ENCODE data around the gene PSMA3. TPM values are rescaled to one million over a fixed set of nuclear protein-coding genes. Genes with fewer than 3 reads are reported as not detected.

Gene PSMA3
- total RNA-seq: 132 to 162 TPM (median 136 TPM) in 3 replicates
- long read RNA-seq, transcript PSMA3-201 (11 exons, 970 nt): major isoform, 93 of 134 reads
- long read RNA-seq, partial matches to known transcripts: 0 of 134 reads
- long read RNA-seq, other reads (novel, unspliced or antisense): 40 of 134 reads

DNA sequence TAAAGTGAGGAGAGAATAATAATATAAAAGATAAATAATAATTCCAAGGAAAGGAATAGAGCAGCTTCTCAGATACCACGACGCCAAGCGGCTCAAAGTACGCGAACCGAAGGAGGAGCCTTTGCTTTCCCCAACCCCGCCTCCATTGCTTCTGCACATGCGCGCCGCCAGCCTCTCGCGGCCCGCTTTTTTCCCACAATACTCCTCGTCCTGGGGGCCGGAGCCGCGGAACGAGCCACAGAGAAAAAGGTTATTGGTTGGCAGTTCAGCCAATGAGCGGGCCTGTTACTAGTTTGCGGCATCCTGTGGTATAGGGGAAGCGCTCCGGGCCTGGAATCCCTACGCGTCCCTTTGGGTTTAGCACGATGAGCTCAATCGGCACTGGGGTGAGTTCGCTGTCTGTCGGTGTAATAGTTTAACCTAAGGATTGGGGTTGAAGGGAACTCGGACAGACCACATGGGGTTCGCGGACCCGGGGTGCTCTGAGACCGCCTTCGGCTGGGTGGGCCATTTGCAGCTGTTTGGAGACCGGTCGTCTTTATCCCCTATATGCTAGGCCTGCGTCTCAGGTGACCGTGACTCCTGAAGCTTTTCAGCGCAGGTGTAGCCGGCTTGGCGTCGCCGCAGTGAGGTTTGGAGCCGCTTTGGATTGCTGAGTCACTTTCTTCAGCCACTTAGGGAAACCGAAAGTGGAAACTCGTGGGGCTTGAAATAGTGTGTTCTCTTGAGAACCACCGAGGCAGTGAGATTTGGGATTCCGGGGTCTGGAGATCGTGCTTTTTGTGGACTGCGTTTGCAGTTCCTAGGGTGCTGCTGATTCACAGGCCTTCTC, at the start of gene PSMA3:
Gene PSMA3, plus strand, starts transcription at position 288 of the 832 bp plus-strand sequence. Its CDS starts 78 bp downstream, at position 366.
- Mint-ChIP-seq H3K9me3 (ENCODE audit: low read depth) (no peaks in the 10 kb centered on the region), H3K27me3 (ENCODE audit: low read depth) (no peaks in the 10 kb centered on the region), H3K27ac (ENCODE audit: unreplicated experiment) (peak within 1 kb of the TSS; percentile 99), H3K36me3 (ENCODE audit: low read depth) (peaks cover 4% of the 10 kb centered on the region), H3K4me1 (ENCODE audit: low read depth) (peaks cover 38% of the 10 kb centered on the region), H3K4me3 (ENCODE audit: unreplicated experiment) (peak within 1 kb of the TSS; percentile 93)
- TF ChIP-seq, protein P1, sequence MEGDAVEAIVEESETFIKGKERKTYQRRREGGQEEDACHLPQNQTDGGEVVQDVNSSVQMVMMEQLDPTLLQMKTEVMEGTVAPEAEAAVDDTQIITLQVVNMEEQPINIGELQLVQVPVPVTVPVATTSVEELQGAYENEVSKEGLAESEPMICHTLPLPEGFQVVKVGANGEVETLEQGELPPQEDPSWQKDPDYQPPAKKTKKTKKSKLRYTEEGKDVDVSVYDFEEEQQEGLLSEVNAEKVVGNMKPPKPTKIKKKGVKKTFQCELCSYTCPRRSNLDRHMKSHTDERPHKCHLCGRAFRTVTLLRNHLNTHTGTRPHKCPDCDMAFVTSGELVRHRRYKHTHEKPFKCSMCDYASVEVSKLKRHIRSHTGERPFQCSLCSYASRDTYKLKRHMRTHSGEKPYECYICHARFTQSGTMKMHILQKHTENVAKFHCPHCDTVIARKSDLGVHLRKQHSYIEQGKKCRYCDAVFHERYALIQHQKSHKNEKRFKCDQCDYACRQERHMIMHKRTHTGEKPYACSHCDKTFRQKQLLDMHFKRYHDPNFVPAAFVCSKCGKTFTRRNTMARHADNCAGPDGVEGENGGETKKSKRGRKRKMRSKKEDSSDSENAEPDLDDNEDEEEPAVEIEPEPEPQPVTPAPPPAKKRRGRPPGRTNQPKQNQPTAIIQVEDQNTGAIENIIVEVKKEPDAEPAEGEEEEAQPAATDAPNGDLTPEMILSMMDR (IDR thresholded peaks at IDR 0.05): peak; percentile 51
- DNase-seq (ENCODE audit: low spot score): peak; percentile 99

DNA sequence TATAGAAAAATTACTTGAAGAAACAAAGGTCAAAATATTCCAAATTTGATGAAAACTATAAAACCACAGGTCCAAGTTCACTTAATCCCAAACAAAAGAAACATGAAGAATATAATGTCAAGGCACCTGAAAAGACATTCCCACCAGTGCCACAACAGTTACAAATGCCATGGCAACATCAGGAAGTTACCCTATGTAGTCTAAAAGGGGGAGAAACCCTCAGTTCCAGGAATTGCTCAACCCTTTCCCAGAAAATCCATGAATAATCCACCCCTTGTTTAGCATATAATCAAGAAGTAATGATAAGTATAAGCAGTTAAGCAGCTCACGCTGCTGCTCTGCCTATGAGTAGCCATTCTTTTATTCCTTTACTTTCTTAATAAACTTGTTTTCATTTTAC, 48.4 kb upstream of the PSMA3 start:
- Mint-ChIP-seq H3K27me3 (ENCODE audit: low read depth) (peaks cover 2% of the 10 kb centered on the region), H3K9me3 (ENCODE audit: low read depth) (no peaks in the 10 kb centered on the region)
- DNase-seq (ENCODE audit: low spot score): no peak

DNA sequence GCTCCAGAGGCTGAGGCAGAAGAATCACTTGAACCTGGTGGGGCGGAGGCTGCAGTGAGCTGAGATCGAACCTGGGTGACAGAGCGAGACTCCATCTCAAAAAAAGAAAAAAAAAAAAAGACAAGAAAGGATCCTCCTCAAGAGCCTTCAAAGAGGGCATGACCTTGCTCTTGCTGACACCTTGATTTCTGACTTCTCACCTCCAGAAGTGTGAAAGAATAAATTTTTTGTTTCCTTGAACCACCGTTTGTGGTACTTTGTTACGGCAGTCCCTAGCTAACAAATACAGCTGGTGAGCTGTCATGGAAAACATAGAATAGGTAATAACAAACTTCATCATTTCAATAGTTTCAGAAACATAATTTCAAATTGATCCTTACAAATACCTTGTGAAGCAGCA, 46.6 kb upstream of the PSMA3 start:
- Mint-ChIP-seq H3K9me3 (ENCODE audit: low read depth) (no peaks in the 10 kb centered on the region), H3K27me3 (ENCODE audit: low read depth) (peaks cover 2% of the 10 kb centered on the region)

More for the DNA sequence above, 48.4 kb upstream of the PSMA3 start:
- TF ChIP-seq, protein P1 (IDR thresholded peaks at IDR 0.05): no peak
- Mint-ChIP-seq H3K4me3 (ENCODE audit: unreplicated experiment) (no peak overlapping the region), H3K4me1 (ENCODE audit: low read depth) (peaks cover 15% of the 10 kb centered on the region), H3K36me3 (ENCODE audit: low read depth) (no peaks in the 10 kb centered on the region), H3K27ac (ENCODE audit: unreplicated experiment) (no peak overlapping the region)

DNA sequence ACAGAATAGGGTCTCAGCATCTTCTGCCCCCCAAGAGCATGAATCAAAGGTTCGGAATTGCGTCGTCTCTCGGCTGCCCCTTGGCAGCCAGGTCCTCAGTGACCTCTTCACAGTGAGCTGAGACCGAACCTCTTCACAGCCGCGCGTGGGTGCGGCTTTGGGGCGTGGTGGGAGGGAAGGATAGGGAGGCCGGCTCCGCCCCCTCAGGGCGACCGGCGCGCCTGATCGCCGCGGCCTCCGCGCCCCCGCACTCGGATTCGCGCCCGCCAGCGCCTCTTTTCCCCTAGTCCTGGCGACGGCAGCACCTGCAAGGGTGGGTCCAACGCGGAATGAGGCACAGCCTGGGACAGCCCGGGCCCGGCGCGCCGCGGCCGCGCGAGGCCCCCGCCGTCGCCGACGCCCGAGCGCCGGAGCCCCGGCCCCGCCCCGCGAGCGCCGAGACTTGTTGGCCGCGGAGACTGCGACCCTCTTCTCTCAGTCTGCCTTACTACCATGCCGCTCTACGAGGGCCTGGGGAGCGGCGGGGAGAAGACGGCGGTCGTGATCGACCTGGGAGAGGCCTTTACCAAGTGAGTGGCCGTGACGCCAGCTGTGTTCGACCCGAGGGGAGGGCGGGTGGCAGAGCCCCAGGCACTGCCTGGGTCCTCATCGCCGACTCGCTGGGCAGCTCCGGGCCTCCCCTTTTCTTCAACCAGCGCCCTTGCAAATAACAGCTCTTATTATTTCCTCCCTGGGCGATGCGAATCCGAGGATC, 44.7 kb upstream of the PSMA3 start, which contains the start of gene ACTR10:
Gene ACTR10, plus strand, starts transcription at position 424 of the 754 bp plus-strand sequence. Its CDS starts 69 bp downstream, at position 493.
- peaks cover 1% of the 10 kb centered on the region for H3K36me3 Mint-ChIP-seq (ENCODE audit: low read depth)

More for the DNA sequence above, 46.6 kb upstream of the PSMA3 start:
- no peak overlapping the region for H3K4me3 Mint-ChIP-seq (ENCODE audit: unreplicated experiment)
- peaks cover 25% of the 10 kb centered on the region for H3K4me1 Mint-ChIP-seq (ENCODE audit: low read depth)
- TF ChIP-seq, protein P1 (IDR thresholded peaks at IDR 0.05): no peak
- no peaks in the 10 kb centered on the region for H3K36me3 Mint-ChIP-seq (ENCODE audit: low read depth)
- no peak for DNase-seq (ENCODE audit: low spot score)
- H3K27ac Mint-ChIP-seq (ENCODE audit: unreplicated experiment): no peak overlapping the region

More for the DNA sequence above, 44.7 kb upstream of the PSMA3 start, which contains the start of gene ACTR10:
- Mint-ChIP-seq H3K9me3 (ENCODE audit: low read depth) (no peaks in the 10 kb centered on the region), H3K27ac (ENCODE audit: unreplicated experiment) (peak within 1 kb of the TSS; percentile 97), H3K27me3 (ENCODE audit: low read depth) (peaks cover 2% of the 10 kb centered on the region), H3K4me3 (ENCODE audit: unreplicated experiment) (peak within 1 kb of the TSS; percentile 96), H3K4me1 (ENCODE audit: low read depth) (peaks cover 25% of the 10 kb centered on the region)
- TF ChIP-seq, protein P1 (IDR thresholded peaks at IDR 0.05): no peak
- peak; percentile 86 for DNase-seq (ENCODE audit: low spot score)
